GM15510 (cell line): ENCODE measurements around the gene HERPUD1.

Experiments used
- POLR2A ChIP-seq: IDR thresholded peaks from 3 replicates; pipeline ENCODE4 v1.6.1; 2011; ENCODE audit warnings: borderline replicate concordance; ENCODE audit not compliant: insufficient read length; ENCODE audit errors: extremely low read depth

Gene HERPUD1

GRCh38 chr16:56898847-56899246, 33.1 kb upstream of the HERPUD1 start:
- no peak for TF ChIP-seq POLR2A

GRCh38 chr16:56903866-56904265, 28.1 kb upstream of the HERPUD1 start:
- no peak for TF ChIP-seq POLR2A

GRCh38 chr16:56907401-56907800, 24.5 kb upstream of the HERPUD1 start:
- no peak for TF ChIP-seq POLR2A

GRCh38 chr16:56909527-56909979, 22.4 kb upstream of the HERPUD1 start:
- TF ChIP-seq POLR2A: no peak

DNA sequence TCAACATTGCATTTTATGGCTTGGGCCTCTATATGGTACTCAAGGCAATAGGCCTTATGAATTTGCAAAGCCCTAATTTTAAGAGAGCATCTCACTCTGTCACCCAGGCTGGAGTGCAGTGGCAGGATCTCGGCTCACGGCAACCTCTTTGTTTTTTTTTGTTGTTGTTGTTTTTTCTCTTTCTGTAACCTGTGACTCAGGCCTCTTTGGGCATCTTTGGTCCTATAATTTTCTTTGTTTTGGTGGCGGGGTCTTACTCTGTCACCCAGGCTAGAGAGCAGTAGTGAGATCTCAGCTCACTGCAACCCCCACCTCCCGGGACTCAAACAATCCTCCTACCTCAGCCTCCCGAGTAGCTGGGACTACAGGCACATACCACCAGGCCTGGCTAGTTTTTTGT, 21.8 kb upstream of the HERPUD1 start:
- no peak for TF ChIP-seq POLR2A

GRCh38 chr16:56910654-56911539, 21.0 kb upstream of the HERPUD1 start:
- TF ChIP-seq POLR2A: no peak

DNA sequence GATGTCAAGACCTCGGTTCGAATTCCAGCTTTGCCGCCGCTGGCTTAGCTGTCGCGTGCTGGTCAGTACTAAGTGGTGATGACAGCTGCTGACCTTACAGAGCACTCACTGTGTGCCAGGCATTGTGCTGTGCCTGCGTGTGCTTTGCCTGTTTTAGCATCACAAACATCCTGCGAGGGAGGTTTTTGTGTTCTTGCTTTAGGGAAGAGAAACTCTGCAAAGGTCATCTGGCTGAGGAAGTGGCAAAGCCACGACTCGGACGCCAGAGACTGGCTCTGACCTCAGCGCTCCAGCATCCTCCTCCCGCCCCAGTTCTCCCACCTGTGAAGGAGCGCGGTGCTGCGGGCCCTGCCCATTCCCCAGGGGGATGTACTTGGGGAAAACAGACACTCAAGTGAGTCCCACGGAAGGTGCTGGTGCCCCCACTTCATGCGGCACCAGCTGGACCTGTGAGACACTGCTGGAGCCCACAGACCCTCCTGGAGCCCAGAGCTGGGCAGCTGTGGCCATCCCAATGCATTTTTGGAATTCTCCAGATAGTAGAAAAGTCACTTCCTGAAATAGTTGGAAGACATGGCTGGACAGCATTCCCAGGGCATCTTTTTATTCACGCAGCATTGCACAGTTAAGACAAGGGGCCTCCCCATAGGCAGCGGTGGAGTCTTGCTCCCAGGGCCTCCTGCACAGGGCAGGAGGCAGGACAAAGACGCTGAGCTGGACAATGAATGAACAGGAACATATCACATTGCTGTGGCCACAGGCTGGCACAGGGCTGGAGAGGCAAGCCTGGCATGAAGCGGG, 20.0 kb upstream of the HERPUD1 start:
- TF ChIP-seq POLR2A: no peak

DNA sequence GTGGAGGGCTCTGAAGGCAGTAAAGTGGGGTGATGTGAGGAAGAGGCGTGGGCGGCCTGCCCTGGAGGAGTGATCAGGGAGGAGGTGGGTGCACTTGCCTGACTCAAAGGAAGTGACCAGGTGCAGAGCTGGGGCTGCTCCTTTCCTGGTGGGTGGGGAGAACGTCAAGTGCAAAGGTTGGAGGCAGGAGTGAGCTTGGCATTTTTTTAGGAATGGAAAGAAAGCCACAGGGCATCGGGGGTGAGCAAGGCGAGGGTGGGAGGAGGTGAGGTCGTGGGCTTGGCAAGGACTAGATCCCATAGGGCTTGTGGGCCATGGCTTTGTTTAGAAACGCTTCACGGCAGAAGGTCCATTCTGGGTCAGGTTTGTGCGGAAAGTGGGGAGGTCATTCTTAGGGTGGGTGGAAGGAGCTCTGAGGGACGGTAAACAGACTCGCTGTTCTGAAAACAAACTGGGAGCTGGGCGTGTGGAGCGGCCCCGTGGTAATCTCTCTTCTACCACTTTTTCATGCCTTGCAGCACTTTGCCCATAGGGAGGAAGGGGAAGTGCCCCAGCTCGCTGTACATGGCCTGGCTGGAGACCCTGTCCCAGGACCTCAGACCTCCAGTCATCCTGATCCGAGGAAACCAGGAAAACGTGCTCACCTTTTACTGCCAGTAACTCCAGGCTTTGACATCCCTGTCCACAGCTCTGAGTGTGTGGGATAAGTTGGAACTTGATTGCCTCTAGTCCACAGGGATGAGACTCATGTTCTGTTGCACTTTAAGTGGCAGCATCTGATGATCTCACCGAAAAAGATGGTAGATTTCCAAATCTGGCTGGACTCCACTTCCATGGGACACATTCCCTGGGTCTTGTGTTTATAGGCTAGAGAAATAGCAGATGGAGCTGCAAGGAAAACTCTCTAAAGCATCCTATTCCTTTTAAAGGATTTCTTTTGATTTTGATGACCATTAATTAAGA, 18.9 kb upstream of the HERPUD1 start:
- no peak for TF ChIP-seq POLR2A

GRCh38 chr16:56914896-56915295, 17.0 kb upstream of the HERPUD1 start:
- TF ChIP-seq POLR2A: no peak

DNA sequence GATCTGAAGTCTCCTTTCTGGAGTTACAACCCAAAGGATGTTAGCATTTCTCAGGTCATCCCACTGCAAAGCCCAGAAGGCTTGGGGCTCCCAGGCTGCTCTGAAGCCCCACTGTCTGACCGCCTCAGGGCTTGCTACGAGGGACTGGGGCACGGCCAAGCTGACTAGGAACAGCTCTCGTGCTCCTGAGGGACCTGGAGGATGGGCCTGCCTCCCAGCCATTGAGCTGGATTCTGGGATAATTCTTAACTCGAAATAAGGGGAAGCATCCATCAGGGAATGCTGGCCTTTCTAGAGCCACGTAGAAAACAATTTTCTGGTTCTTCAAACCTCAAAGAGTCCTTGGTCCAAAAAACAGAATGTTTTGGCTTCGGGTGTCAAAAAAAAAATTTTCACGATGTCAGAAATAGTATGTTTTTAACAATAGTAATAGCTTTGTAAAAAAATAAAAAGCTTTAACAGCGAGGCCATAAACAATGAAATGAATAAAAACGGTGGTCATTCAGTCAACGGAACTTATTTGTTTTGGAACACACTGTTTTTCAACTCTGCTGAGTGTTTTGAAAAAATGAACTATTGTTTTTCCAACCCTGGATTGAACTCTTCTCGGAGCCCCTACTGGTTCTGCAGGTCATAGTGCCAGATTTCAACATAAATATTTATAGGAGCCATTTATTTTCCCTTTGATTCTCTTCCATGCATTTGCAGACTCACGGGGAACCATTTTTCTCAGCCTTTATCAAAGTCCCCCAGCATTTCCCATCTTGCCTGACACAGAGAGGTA, 16.4 kb upstream of the HERPUD1 start:
- TF ChIP-seq POLR2A: no peak

DNA sequence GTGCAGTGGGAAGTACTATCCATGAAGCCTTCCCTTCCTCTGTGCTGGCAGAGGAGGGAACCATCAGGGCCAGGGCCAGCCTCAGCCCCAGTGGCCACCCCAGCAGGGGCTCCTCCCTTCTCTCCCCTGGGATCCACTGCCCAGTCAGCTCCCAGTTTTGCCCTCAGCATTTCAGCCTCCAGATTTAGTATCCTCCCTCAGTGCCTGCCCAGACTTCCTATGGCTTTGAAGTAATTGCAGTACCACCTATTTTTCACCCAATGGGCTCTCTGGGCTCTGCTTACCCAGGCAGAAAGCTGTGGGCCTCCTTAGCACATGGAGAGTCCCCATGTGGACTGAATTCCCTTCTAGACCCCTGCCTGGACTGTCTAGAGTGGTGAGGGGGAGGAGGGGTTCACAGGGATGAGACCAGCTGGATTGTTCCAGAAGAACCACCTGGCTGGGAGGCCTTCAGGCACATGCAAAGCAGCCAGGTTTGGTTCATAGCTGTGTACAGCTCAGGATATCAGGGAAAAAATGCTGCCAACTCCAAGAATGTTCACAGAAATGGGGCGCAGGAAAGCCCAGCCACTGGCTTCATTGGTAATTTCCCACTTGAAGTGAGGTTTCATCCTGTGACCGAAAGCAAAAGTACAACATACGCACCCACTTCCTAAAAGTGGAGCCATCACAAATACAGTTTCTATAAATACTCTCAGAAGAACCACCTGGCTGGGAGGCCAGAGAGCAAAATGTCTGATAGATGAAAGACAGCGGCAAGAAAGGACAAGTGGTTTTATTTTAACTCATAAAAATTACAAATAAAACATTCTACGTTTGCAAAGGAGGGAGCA, 15.2 kb upstream of the HERPUD1 start:
- TF ChIP-seq POLR2A: peak; percentile 34

DNA sequence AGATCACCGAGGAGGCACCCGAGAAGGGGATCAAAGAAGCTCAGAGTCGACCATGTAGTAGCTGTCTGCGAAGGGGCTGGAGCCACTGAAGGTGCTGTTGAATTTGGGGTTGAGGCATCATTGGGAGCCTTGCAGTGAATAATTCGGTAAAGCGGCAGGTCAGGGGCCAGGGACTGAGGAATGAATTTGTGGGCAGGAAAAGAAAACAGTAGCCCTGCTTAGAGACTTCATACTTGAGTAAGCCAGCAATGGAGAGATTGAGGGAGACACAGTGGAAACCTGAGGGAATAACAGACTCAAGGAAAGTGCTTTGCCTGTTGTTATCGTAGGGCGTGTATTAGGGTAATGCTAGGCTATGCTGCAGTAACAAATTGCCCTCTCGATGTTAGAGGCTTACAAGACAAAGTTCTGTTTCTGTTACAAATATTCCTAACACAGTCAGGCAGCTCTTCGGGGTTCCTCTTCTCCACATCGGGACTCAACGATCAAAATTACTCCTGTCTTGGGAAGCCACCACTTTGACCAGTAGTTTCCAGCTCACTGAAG, 13.4 kb upstream of the HERPUD1 start:
- no peak for TF ChIP-seq POLR2A
